Astrocyte of the hippocampus (primary cell): ENCODE data around the gene MARCOL.
"Not testable (repeated sequence)": the region's sequence is repeated elsewhere in the genome, so short reads cannot be mapped to it uniquely, and the experiment has no call there.

Experiments used
- DNase-seq: peaks from one replicate; pipeline ENCODE4 v3.0.0; 2011; ENCODE audit warnings: low read depth, low spot score

Gene MARCOL

GRCh38 chr5:148267962-148268361 lies 29.6 kb downstream of the MARCOL start:
- DNase-seq = peak; percentile 3

GRCh38 chr5:148268566-148268965 lies 30.2 kb downstream of the MARCOL start, which contains the start of gene SPINK13:
SPINK13 (plus strand) TSS chr5:148268794; CDS start chr5:148270073, 1,279 bp downstream.
- peak; percentile 89 for DNase-seq

- DNase-seq = not testable (repeated sequence)
Measured at GRCh38 chr5:148275129-148275528, 36.8 kb downstream of the MARCOL start.

GRCh38 chr5:148280893-148281292 lies 42.6 kb downstream of the MARCOL start:
- DNase-seq = not testable (repeated sequence)

GRCh38 chr5:148281336-148281735 lies 43.0 kb downstream of the MARCOL start:
- DNase-seq = not testable (repeated sequence)

- peak; percentile 30 for DNase-seq
Measured at GRCh38 chr5:148290271-148291195, 52.2 kb downstream of the MARCOL start.
